ENCODE data around the gene USP17L24.
"Not testable (repeated sequence)": the region's sequence is repeated elsewhere in the genome, so short reads cannot be mapped to it uniquely, and the experiment has no call there.

The USP17L24 gene

GRCh38 chr4:9324865-9325264 lies at the start of gene USP17L24:
USP17L24 (plus strand) TSS chr4:9325165; CDS start chr4:9325165, 0 bp downstream.
- DNase-seq: not testable (repeated sequence)

GRCh38 chr4:9324191-9324590 lies 774 bp upstream of the USP17L24 start:
- DNase-seq: not testable (repeated sequence)

GRCh38 chr4:9329611-9330010 lies 4.6 kb downstream of the USP17L24 start, which contains the start of gene USP17L25:
USP17L25 (plus strand) TSS chr4:9329911; CDS start chr4:9329911, 0 bp downstream.
- DNase-seq: not testable (repeated sequence)

GRCh38 chr4:9334358-9334757 lies 9.4 kb downstream of the USP17L24 start, which contains the start of gene USP17L26:
USP17L26 (plus strand) TSS chr4:9334658; CDS start chr4:9334658, 0 bp downstream.
- DNase-seq: not testable (repeated sequence)

- not testable (repeated sequence) for DNase-seq
Observed at GRCh38 chr4:9339103-9339502, 14.1 kb downstream of the USP17L24 start, which contains the start of gene USP17L5. USP17L5 (plus strand) TSS chr4:9339403; CDS start chr4:9339403, 0 bp downstream.

GRCh38 chr4:9343848-9344247 lies 18.9 kb downstream of the USP17L24 start, which contains the start of gene USP17L27:
USP17L27 (plus strand) TSS chr4:9344148; CDS start chr4:9344148, 0 bp downstream.
- not testable (repeated sequence) for DNase-seq

- DNase-seq: not testable (repeated sequence)
Observed at GRCh38 chr4:9348593-9348992, 23.6 kb downstream of the USP17L24 start, which contains the start of gene USP17L28. USP17L28 (plus strand) TSS chr4:9348893; CDS start chr4:9348893, 0 bp downstream.

- not testable (repeated sequence) for DNase-seq
Observed at GRCh38 chr4:9350866-9351265, 25.9 kb downstream of the USP17L24 start.

- DNase-seq: not testable (repeated sequence)
Observed at GRCh38 chr4:9353338-9353737, 28.4 kb downstream of the USP17L24 start, which contains the start of gene USP17L29. USP17L29 (plus strand) TSS chr4:9353638; CDS start chr4:9353638, 0 bp downstream.

- not testable (repeated sequence) for DNase-seq
Observed at GRCh38 chr4:9362829-9363228, 37.9 kb downstream of the USP17L24 start, which contains the start of gene USP17L30. USP17L30 (plus strand) TSS chr4:9363129; CDS start chr4:9363129, 0 bp downstream.
